HS-27A (cell line): Measurements from ENCODE around the gene KSR2.
"Not testable (repeated sequence)": the region's sequence is repeated elsewhere in the genome, so short reads cannot be mapped to it uniquely, and the experiment has no call there.

Experiments used
- DNase-seq: peaks from one replicate; pipeline ENCODE4 v3.0.0-alpha.2; 2012; ENCODE audit warnings: low read depth, missing footprints

KSR2 gene

DNA sequence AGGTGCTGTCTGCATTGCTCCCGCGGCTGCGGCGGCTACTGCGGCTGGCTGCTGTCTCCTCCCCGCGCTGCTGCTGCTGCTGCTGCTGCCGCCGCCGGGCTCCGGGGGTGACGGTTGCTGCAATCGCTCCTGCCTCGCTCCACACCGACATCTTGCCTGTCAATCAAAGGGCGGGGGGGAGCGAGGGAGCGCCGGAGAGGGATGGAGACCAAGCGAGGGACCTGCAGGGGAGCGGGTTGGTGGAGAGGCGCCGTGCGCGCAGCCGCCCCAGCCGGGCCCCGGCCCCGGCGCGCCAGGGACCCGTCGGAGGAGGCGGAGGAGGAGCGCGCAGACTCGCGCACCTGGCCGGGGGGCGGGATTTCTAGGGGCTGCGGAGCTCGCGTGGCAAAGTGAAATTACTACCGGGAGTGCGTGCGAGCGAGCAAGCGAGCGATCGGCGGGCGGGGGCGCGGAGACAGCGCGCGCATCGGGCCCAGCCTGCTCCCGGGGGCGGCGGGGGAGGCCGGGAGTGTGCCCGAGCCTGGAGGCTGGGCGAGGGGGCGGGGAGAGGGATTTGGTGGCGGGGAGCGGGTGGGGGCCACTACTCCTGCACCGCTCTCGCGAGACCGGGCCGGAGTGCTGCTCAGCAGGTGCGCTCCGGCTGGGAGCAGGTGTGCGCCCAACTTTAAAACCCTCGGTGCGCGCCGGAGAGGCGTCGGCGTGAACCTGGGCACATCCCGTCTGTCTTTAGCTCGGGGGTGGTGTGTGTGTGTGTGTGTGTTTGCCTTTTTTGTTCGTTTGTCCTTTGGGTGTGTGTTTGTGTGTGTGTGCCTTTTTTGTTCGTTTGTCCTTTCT, at the start of gene KSR2:
Gene KSR2, minus strand, starts transcription at position 165 of the 834 bp plus-strand sequence. CDS start 735 bp downstream, outside the sequence.
- no peak for DNase-seq

DNA sequence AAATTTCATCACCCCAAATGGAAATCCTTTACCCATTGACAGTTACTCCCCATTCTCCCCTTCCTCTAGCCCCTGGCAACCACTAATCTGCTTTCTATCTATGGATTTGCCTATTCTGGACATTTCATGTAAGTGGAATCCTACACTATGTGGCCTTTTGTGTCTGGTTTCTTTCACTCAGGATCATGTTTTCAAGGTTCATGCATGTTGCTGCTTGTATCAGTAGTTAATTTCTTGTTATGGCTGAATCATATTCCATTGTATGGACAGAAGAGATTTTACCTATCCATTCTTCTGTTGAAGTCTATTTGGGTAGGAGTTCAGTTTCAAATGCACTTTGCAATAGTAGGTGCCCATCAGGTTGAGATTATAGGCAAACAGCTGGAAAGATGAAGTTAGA, 49.1 kb upstream of the KSR2 start:
- DNase-seq, result no peak

DNA sequence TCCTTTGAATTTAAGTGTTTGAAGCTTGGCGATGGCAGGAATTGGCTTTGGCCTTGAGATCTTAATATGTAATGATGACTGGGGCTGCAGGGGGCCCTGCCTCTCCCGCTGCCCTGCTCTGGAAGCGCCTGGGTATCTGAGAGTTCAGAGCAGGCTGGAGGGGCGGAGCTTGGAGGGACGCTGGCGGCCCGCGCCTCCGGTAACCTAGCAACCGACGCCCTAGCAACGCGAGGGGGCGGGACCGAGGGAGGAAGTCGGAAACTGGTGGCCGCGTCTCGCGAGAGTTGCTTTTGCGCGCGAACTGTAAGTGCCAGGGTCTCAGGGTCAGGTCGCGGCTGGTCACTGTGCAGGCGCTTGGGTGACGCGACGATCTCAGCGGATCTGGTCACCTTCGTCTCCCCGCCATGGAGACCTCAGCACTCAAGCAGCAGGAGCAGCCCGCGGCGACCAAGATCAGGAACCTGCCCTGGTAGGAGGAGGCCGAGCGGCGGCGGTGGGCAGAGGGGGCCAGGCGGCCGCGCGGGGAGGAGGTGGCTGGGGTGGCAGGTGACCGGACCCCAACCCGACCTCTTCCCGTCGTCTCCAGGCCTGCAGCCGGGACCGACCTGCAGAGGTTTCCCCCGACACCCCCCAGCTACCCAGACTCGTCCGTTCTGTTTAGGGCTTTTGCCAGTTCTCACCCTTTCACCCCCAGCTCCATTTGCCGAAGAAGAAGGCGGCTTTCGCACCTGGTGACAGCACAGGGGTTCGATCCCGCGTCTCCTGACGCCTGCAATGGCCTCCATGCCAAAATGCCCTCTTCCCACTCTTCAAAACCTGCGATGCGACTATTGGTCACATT, 47.9 kb upstream of the KSR2 start, which contains the start of gene RFC5:
Gene RFC5, plus strand, starts transcription at position 280 of the 841 bp plus-strand sequence. Its CDS starts 125 bp downstream, at position 405.
- DNase-seq, result peak; percentile 74

DNA sequence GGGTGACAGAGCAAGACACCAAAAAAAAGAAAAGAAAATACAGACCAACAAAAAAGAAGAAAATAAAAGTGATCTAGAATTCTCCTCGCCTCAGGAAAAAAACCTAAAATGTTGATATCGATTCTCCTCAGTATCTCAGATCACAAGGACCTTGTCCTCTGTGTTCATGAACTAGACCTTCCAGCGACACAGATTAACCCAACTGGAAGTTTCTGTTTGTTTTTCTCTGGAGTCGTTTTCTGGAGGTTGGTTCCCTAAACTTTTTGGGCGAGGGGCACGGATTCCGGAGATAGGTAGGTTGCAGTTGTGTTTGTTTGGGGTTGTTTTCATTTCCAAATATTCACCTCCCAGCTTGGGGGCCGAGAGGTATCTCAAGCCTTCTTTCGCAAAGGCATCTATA, 47.2 kb upstream of the KSR2 start:
- DNase-seq, result no peak

DNA sequence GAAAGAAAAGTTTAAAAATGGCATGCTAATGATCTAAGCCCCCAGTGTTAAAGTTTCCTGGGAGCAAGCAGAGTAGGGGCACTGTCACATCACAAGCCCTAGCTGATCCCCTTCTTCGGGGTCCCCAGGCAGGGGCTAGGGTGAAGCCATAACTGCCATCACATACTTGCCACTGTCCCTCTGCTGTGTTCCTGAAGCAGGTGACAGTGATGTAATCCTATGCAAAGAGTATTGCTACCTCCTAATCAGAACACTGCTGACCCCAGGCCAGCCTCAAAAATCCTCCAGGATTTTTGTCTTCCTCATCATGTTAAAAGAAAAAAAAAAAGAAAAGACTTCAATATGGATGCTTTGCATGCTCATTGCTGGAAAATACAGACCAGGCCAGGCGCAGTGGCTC, 46.5 kb upstream of the KSR2 start:
- no peak for DNase-seq

DNA sequence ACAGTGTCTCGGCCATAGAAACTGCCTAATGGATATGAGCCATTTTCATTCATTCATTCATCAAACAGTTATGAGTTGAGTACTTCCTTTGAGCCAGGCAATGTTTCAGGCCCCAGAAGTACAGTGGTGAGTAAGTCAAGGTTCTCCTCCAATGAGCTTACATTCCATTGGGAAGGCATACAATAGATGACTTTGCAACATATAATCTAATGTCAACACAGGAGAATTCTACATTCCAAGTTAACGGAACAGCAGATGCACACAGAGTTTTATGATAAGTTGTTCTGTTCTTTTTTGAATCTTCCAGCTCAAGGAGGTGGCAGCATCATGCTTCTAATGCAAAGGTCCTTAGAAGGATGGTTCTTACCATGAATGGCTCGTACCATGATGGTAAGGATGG, 44.5 kb upstream of the KSR2 start:
- DNase-seq, result no peak

DNA sequence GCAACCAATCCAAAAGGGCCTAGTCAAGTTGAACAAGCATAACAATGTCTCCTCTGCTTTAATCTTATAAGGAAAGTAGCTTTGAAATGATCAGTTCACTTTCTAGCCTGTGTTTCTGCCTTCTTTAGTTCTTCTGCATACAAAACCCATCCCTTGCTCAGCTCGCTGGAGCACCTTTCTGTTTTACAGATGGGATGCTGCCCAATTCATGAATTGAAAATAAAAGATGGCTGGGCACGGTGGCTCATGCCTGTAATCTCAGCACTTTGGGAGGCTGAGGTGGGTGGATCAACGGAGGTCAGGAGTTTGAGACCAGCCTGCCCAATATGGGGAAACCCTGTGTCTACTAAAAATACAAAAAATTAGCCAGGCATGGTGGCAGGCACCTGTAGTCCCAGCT, 43.2 kb upstream of the KSR2 start:
- DNase-seq, result no peak

DNA sequence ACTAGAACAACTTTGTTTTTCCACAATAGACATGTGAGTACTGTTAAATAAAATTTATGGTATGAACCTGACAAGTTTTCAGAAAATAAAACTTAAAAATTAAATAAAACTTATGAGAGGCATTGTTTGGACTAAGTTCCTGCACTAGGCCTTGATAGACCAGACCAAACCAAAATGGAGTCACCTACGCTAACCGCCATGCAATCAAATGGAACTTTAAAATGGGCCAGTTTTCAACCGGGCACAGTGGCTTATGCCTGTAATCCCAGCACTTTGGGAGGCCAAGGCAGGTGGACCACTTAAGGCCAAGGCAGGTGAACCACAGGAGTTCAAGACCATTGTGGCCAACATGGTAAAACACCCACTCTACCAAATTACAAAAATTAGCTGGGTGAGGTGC, 42.6 kb upstream of the KSR2 start:
- DNase-seq, result no peak

DNA sequence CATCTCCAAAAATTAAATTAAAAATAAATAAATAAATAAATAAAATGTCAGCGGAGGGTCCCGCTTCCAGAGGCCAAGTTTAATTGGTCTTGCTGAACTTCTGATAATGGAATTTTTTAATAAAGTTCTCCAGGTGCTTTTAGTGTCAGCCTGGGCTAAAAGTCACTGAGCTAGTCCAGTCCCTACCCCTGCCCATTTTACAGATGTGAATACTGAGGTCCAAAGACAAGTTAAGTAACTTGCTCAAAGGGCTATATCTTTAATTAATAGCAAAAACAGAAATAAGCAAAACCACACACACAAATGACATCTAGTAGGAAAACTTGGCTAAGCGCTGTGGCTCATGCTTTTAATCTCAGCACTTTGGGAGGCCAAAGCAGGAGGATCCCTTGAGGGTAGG, 42.1 kb upstream of the KSR2 start:
- no peak for DNase-seq

DNA sequence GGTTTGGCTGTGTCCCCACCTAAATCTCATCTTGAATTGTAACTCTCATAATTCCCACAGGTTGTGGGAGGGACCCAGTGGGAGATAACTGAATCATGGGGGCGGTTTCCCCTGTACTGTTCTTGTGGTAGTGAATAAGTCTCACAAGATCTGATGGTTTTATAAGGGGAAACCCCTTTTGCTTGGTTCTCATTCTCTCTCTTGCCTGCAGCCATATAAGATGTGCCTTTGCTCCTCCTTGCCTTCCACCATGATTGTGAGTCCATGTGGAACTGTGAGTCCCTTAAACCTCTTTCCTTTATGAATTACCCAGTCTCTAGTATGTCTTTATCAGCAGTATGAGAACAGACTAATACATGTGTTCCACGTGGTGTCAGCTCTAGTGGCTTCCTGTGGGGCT, 31.0 kb upstream of the KSR2 start:
- DNase-seq, result not testable (repeated sequence)

DNA sequence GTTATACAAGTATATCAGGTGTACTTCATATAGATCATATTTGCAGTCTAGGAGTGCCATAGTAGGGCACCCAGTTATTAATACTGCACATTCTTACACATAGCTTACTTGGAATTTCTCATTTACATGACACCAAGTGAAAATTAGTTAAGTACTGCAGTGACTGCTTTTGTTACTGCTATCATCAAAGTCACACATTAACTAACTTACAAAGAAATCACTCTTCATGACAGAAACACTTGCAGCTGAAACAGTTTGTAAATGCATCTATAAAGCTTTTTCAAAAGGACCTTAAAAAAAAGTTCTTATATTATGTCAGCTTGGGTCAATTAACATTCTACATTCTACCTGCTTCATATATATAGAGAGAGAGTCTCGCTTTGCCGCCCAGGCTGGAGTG, 29.9 kb upstream of the KSR2 start:
- DNase-seq, result no peak

DNA sequence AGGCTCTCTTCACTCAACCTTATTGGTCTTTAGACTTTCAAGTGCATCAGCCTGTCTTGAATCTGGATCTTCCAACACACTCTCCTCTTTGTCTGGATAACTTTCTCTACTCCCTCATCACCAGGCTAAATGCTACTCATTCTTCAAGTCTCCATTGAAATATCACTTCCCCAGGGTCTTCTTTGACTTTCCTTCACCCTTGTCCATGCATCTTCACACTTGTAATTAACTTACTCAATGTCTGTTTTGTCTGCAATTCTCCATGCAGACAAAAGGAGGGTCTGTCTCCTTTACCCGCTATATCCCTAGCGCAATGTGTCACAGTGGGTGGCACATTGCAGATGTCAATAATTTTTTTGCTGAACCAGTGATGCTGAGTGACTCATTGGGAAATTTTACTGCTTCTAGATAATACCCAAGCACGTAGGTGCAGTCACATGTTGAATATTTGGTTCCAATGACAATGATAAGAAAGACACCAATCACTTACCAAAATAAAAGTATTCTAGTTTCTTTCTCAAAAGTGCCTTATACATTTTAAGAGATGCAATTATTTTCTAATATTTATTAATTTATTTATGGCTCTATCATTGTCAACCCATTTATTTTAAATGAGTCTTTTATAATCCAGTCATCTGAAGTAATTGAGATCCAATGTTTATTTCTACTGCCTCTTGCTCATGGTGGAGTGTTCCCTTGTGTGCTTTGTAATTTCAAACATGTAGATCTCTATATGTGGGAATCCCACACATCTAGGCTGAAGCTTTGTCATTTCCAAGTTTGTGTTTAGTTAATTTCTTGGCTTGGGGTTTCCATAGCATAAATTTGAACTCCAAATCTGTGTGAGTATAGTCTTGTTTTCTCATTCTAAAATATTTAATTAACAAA, 26.0 kb upstream of the KSR2 start:
- DNase-seq, result no peak

DNA sequence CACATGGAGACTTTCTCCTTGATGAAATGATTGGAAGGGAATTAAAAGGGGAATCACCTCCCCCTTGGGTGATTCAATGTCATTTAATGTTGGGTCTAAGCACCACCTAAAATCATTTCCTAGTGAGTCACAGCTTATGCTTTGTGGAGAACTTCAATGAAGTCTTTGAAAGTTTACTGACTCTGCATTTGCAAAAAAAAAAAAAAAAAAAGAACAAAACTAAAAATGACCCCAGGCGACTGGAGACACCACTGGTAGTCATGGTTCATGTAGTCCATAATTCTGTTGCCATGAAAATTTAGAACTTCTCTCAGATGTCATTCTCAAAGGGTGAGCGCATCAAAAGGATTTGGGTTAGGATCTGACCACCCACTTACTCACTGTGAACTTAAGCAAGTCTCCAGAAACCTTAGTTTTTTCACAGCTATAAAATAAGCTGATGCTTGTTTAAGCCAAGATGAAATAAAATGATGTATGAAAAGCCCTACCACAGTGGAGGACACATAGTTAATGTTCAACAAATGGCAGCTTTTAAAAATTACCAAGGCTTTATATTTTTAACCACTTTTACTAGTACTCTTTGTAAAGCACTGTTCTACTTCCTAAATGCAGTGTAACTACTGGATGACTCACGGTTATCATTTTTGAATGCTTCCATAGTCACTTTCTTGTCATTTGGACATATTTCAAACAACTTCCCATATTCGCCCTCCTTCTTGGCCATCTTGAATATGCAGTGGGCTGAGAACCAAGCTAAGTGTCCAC, 18.1 kb upstream of the KSR2 start:
- peak; percentile 80 for DNase-seq

DNA sequence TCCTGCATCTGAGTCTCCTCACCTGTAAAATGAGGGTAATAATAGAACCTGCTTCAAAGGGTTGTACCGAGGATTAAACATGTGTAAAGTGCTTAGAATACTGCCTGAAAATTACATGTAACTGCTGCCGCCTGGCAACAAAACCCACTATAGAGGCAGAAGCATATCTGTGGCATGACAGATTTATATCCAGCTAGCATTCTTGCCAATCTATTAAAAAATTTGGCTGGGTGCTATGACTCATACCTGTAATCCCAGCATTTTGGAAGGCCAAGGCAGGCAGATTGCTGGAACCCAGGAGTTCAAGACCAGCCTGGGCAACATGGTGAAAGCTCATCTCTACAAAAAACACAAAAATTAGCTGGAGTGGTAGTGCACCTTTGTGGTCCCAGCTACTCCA, 16.4 kb upstream of the KSR2 start:
- peak; percentile 46 for DNase-seq

DNA sequence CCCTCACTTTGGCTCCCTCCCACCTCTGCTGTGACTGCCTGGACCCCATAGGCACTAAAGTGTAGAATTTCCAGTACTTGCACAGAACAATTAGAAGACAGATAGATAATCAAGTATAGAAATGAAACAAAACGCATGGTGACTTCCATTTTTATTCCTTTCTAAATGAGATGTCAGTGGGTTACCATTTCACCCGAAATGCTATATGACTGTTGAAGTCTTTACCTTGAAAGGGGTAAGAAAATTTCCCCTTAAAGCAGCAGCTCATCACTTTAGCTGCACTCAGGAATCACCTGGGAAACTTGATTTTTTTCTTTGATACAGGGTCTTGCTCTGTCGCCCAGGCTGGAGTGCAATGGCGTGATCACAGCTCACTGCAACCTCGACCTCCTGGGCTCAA, 12.5 kb upstream of the KSR2 start:
- no peak for DNase-seq

DNA sequence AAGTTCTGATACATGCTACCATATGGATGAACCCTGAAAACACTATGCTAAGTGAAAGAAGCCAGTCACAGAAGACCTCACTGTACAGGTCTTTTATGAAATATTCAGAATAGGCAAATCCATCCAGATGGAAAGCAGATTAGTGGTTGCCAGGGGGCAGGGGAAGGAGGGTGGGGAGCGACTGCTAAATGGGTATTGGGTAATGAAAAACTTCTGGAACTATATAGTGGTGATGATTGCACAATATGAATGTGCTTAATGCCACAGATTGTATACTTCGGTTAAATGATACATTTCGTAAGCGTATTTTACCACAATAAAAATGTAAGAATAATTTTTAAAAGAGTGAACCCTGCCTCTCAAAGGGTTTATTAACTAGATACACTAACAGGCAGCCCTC, 11.8 kb upstream of the KSR2 start:
- no peak for DNase-seq

DNA sequence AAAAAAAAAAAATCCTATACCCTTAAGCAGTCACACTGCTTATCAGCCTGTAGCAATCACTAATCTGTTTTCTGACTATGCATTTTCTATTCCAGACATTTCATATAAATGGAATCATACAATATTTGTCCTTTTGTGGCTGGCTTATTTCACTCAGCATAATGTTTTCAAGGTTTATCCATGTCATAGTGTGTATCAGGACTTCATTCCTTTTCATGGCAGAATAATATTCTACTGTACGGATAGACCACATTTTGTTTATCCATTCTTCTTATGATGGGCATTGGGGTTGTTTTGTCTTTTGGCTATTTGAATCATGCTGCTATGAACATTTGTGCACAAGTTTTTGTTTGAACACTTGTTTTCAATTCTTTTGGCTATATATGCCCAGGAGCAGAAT, 8.6 kb upstream of the KSR2 start:
- DNase-seq, result no peak

DNA sequence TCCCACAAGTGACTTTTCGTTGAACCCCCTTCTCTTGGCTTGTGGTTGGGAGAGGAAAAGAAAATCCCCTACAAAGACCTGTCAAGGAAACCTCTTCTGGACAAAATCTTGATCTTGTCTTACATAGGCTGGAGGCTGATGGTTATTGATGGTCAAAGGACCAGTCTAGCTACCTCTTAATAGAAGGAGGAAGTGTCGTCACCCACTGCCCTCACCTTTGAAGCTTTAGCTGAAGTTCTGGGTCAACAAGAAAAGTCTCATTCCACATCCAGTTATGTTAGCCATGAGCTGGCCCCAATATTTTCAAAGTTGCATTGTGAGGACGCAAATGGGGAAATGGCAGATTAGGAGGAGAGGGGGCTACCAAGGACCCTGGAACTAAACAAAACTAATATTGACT, 6.2 kb upstream of the KSR2 start:
- no peak for DNase-seq

DNA sequence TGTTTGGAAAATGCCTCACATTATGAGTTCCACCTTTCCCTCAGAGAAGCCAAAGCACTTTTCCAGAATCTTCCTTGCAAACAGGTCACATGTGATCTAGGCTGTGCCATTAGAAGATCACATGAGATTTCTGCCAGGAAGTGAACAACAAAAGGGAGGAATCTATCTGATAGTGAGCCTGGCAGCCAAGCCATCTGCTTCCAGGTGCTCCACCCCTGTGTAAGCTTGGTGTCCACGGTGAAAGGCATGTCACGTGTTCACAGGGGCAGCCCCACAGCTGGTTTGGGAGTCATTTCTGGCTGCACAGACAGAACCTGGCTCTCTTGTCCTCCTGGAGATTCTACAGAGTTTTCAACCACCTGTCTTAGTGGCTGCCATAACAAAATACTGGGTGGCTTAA, 3.5 kb upstream of the KSR2 start:
- no peak for DNase-seq

DNA sequence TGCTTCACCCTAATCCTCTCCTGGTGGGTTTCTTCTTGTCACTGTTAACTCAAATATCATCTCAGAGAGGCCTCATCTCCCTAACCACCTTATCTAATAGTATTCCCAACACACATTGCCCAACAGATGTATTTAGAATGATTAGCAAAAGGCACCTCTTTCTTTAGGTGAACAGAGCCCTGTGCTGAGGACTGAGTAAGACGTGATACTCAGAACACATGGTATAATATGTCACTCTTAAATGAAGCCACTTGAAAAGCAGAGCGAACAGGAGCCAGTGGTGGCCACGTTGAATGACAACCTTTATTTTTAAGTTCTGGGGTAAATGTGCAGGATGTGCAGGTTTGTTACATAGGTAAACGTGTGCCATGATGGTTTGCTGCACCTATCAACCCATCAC, 1.5 kb upstream of the KSR2 start:
- no peak for DNase-seq

DNA sequence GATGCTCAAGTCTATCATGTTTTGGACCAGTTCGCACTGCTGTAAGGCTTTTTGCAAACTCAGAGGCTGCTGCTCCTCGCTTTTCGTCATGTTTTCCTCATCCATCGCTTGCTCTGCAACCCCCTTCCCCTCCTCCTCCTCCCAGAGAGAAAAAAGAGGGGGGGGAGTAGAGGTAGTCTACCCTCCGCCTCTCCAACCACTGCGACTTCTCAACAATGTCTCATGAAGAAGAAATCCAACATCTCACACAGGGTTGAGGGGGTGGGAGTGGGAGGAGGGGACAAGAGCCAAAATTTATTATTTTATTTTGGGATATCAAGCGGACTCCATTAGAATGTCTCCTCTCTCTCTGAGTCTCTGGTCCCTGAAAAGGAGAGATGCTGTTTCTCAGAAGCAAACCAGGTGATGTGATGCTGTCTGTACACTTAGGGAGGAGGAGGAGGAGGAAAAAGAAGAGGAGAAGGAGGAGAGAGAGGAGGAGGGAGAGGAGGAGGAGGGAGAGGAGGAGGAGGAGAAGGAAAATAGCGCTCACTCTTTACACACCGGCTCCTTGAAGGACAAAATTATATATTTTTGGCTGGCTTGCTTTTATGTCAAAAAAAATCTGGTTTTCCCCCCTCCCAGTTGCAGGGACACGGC, 520 bp downstream of the KSR2 start:
- DNase-seq, result no peak
